ENCODE measurements around the gene SERTAD2. TPM values are rescaled to one million over a fixed set of nuclear protein-coding genes. Genes with fewer than 3 reads are reported as not detected.

Gene SERTAD2
- total RNA-seq, 1 donor from 2014 or later: 19.1 TPM

GRCh38 chr2:64586883-64587481, 66.7 kb downstream of the SERTAD2 start:
- Mint-ChIP-seq H3K27me3 (ENCODE audit: insufficient read depth, low read depth) (peaks cover 3% of the 10 kb centered on the region), H3K36me3 (peaks cover 2% of the 10 kb centered on the region), H3K4me1 (no peaks in the 10 kb centered on the region), H3K9me3 (no peaks in the 10 kb centered on the region), H3K27ac (no peak overlapping the region), H3K4me3 (no peak overlapping the region)
- no peaks in the 10 kb centered on the region for H4K20me1 ChIP-seq (ENCODE audit: low read depth)
- no peak overlapping the region for H3K27ac ChIP-seq
- no peaks in the 10 kb centered on the region for H3K9me3 ChIP-seq (ENCODE audit: low read depth)
- no peaks in the 10 kb centered on the region for H3K36me3 ChIP-seq
- no peak overlapping the region for H3K9ac ChIP-seq
- peaks cover 16% of the 10 kb centered on the region for H3F3A ChIP-seq (ENCODE audit: low read depth)
- H3K4me2 ChIP-seq: no peak overlapping the region
- H3K27me3 ChIP-seq: no peaks in the 10 kb centered on the region
- no peak overlapping the region for H2AFZ ChIP-seq (replicated peaks)
- no peaks in the 10 kb centered on the region for H3K79me2 ChIP-seq (ENCODE audit: low read depth)
- no peak overlapping the region for H3K4me3 ChIP-seq
- DNase-seq (ENCODE audit: low spot score): peak; percentile 65
- H3K4me1 ChIP-seq: no peaks in the 10 kb centered on the region
- peak; percentile 78 for TF ChIP-seq CTCF (IDR thresholded peaks at IDR 0.05)
- no peak for TF ChIP-seq EZH2 (IDR thresholded peaks at IDR 0.05)

GRCh38 chr2:64586054-64586453, 67.7 kb downstream of the SERTAD2 start:
- Histone ChIP-seq H3K27ac (no peak overlapping the region), H3K4me3 (no peak overlapping the region), H3F3A (ENCODE audit: low read depth) (peaks cover 16% of the 10 kb centered on the region), H3K27me3 (no peaks in the 10 kb centered on the region), H4K20me1 (ENCODE audit: low read depth) (no peaks in the 10 kb centered on the region), H3K4me1 (no peaks in the 10 kb centered on the region), H3K79me2 (ENCODE audit: low read depth) (no peaks in the 10 kb centered on the region), H3K36me3 (no peaks in the 10 kb centered on the region), H3K9me3 (ENCODE audit: low read depth) (no peaks in the 10 kb centered on the region), H2AFZ (replicated peaks) (no peak overlapping the region), H3K9ac (no peak overlapping the region), H3K4me2 (no peak overlapping the region)
- DNase-seq (ENCODE audit: low spot score): no peak
- TF ChIP-seq EZH2 (IDR thresholded peaks at IDR 0.05): no peak
- TF ChIP-seq CTCF (IDR thresholded peaks at IDR 0.05): no peak
- no peak for TF ChIP-seq EZH2phosphoT487 (IDR thresholded peaks at IDR 0.05)
- Mint-ChIP-seq H3K36me3 (peaks cover 3% of the 10 kb centered on the region), H3K27me3 (ENCODE audit: insufficient read depth, low read depth) (peaks cover 3% of the 10 kb centered on the region), H3K9me3 (no peaks in the 10 kb centered on the region), H3K27ac (no peak overlapping the region), H3K4me3 (no peak overlapping the region), H3K4me1 (no peaks in the 10 kb centered on the region)

GRCh38 chr2:64582774-64583340, 70.9 kb downstream of the SERTAD2 start:
- H3F3A ChIP-seq (ENCODE audit: low read depth): peaks cover 23% of the 10 kb centered on the region

More at GRCh38 chr2:64582774-64583340, 70.9 kb downstream of the SERTAD2 start:
- no peaks in the 10 kb centered on the region for H3K4me1 ChIP-seq
- H3K4me3 ChIP-seq: no peak overlapping the region
- no peak for TF ChIP-seq EZH2phosphoT487 (IDR thresholded peaks at IDR 0.05)
- no peak for TF ChIP-seq EZH2 (IDR thresholded peaks at IDR 0.05)
- H3K27me3 ChIP-seq: no peaks in the 10 kb centered on the region
- DNase-seq (ENCODE audit: low spot score): no peak
- H3K4me2 ChIP-seq: no peak overlapping the region
- H3K36me3 ChIP-seq: peaks cover 13% of the 10 kb centered on the region
- no peaks in the 10 kb centered on the region for H3K9me3 Mint-ChIP-seq
- no peak overlapping the region for H3K9ac ChIP-seq
- H3K4me3 Mint-ChIP-seq: no peak overlapping the region
- peaks cover under 1% of the 10 kb centered on the region for H3K27me3 Mint-ChIP-seq (ENCODE audit: insufficient read depth, low read depth)
- H3K9me3 ChIP-seq (ENCODE audit: low read depth): no peaks in the 10 kb centered on the region
- no peak overlapping the region for H3K27ac Mint-ChIP-seq
- H3K4me1 Mint-ChIP-seq: no peaks in the 10 kb centered on the region
- no peak overlapping the region for H2AFZ ChIP-seq (replicated peaks)
- no peaks in the 10 kb centered on the region for H3K79me2 ChIP-seq (ENCODE audit: low read depth)
- no peaks in the 10 kb centered on the region for H4K20me1 ChIP-seq (ENCODE audit: low read depth)
- H3K36me3 Mint-ChIP-seq: peaks cover 2% of the 10 kb centered on the region
- no peak overlapping the region for H3K27ac ChIP-seq

Measured in neural progenitor cell (in vitro differentiated cells).